OCI-LY1 (cell line): ENCODE results near the gene IWS1.

Experiments used
- H2AFZ ChIP-seq: fragments of 200-600 bp; sonication (generic), shearing (Covaris generic); 2 replicates; pipeline ENCODE4 v1.6.0; 2014; ENCODE audit warnings: antibody characterized with exemption, mild to moderate bottlenecking, low read length
- H3F3A ChIP-seq: fragments of 200-600 bp; sonication (generic), shearing (Covaris generic); 2 replicates; pipeline ENCODE4 v1.6.0; 2014; ENCODE audit warnings: mild to moderate bottlenecking, antibody characterized with exemption, low read length, moderate library complexity; ENCODE audit not compliant: insufficient read depth
- H3K27ac ChIP-seq: fragments of 200-600 bp; sonication (generic); 2 replicates; pipeline ENCODE4 v1.5.1; 2014; ENCODE audit warnings: low read length, mixed run types, mild to moderate bottlenecking, low read depth; ENCODE audit not compliant: poor library complexity, severe bottlenecking
- H3K27me3 ChIP-seq: fragments of 200-600 bp; sonication (generic); 2 replicates; pipeline ENCODE4 v1.6.0; 2014; ENCODE audit warnings: antibody characterized with exemption, mild to moderate bottlenecking, low read length, moderate library complexity; ENCODE audit not compliant: insufficient read depth
- H3K36me3 ChIP-seq: fragments of 200-600 bp; sonication (generic); 2 replicates; pipeline ENCODE4 v1.6.1; 2014; ENCODE audit warnings: mild to moderate bottlenecking, antibody characterized with exemption, low read length, moderate library complexity, mixed read lengths; ENCODE audit not compliant: insufficient read depth
- H3K4me1 ChIP-seq: fragments of 200-600 bp; sonication (generic); 2 replicates; pipeline ENCODE4 v1.5.1; 2014; ENCODE audit warnings: mild to moderate bottlenecking, low read length, moderate library complexity; ENCODE audit not compliant: insufficient read depth, severe bottlenecking
- H3K4me2 ChIP-seq: fragments of 200-600 bp; sonication (generic), shearing (Covaris generic); 2 replicates; pipeline ENCODE4 v1.6.1; 2014; ENCODE audit warnings: low read length
- H3K4me3 ChIP-seq: fragments of 200-600 bp; sonication (generic); 2 replicates; pipeline ENCODE4 v1.5.1; 2014; ENCODE audit warnings: low read length, low read depth, mild to moderate bottlenecking, mixed read lengths; ENCODE audit not compliant: poor library complexity, severe bottlenecking
- H3K79me2 ChIP-seq: fragments of 200-600 bp; shearing (Covaris generic); 2 replicates; pipeline ENCODE4 v1.6.1; 2016; ENCODE audit warnings: mixed run types, low read length, mixed read lengths; ENCODE audit not compliant: insufficient read depth
- H3K9ac ChIP-seq: fragments of 200-600 bp; sonication (generic), shearing (Covaris generic); 2 replicates; pipeline ENCODE4 v1.6.1; 2014; ENCODE audit warnings: mild to moderate bottlenecking, low read length, mixed read lengths
- H3K9me2 ChIP-seq: fragments of 200-600 bp; sonication (generic), shearing (Covaris generic); 2 replicates; pipeline ENCODE4 v1.6.1; 2014; ENCODE audit warnings: low read depth, mild to moderate bottlenecking, low read length, mixed read lengths
- H3K9me3 ChIP-seq: fragments of 200-600 bp; shearing (Covaris generic); 2 replicates; pipeline ENCODE4 v1.6.1; 2014; ENCODE audit warnings: low read length, mixed read lengths
- H4K20me1 ChIP-seq: fragments of 200-600 bp; sonication (generic), shearing (Covaris generic); 2 replicates; pipeline ENCODE4 v1.6.0; 2016; ENCODE audit warnings: mild to moderate bottlenecking, low read length; ENCODE audit not compliant: insufficient read depth
- CTCF ChIP-seq: fragments of 200-600 bp; sonication (generic), shearing (Covaris generic); IDR thresholded peaks from 2 replicates; pipeline ENCODE4 v1.5.1; 2017; ENCODE audit warnings: mild to moderate bottlenecking, antibody characterized with exemption, low read length, moderate library complexity, mixed read lengths
- EZH2 ChIP-seq: fragments of 200-600 bp; sonication (generic), shearing (Covaris generic); IDR thresholded peaks from 2 replicates; pipeline ENCODE4 v1.8.0; 2017; ENCODE audit warnings: borderline replicate concordance, mixed run types, mild to moderate bottlenecking, antibody characterized with exemption, low read length, moderate library complexity, mixed read lengths

Gene IWS1

GRCh38 chr2:127560931-127561280, 34.6 kb upstream of the IWS1 start:
- Histone ChIP-seq H3K4me3 (no peak overlapping the region), H2AFZ (no peak overlapping the region)

GRCh38 chr2:127560201-127560930, 34.1 kb upstream of the IWS1 start:
- Histone ChIP-seq H3K9ac (no peak overlapping the region), H3F3A (no peaks in the 10 kb centered on the region), H3K4me3 (no peak overlapping the region), H4K20me1 (no peaks in the 10 kb centered on the region), H3K4me1 (no peaks in the 10 kb centered on the region), H2AFZ (no peak overlapping the region), H3K36me3 (no peaks in the 10 kb centered on the region), H3K27me3 (peaks cover 11% of the 10 kb centered on the region; the same call in 1 of the 2 replicates), H3K4me2 (no peak overlapping the region), H3K9me3 (no peaks in the 10 kb centered on the region), H3K27ac (no peak overlapping the region), H3K9me2 (no peaks in the 10 kb centered on the region), H3K79me2 (no peaks in the 10 kb centered on the region)
- TF ChIP-seq CTCF = no peak
- no peak for TF ChIP-seq EZH2

More at GRCh38 chr2:127560931-127561280, 34.6 kb upstream of the IWS1 start:
- H3K9me3 ChIP-seq = no peaks in the 10 kb centered on the region
- no peaks in the 10 kb centered on the region for H3K9me2 ChIP-seq
- no peaks in the 10 kb centered on the region for H3K79me2 ChIP-seq
- peaks cover 11% of the 10 kb centered on the region; the same call in 1 of the 2 replicates for H3K27me3 ChIP-seq
- H3K9ac ChIP-seq = no peak overlapping the region
- H4K20me1 ChIP-seq = no peaks in the 10 kb centered on the region
- H3K27ac ChIP-seq = no peak overlapping the region
- H3K4me2 ChIP-seq = no peak overlapping the region
- TF ChIP-seq EZH2 (no peak), CTCF (no peak)
- H3F3A ChIP-seq = no peaks in the 10 kb centered on the region
- H3K4me1 ChIP-seq = no peaks in the 10 kb centered on the region
- no peaks in the 10 kb centered on the region for H3K36me3 ChIP-seq

GRCh38 chr2:127559454-127559853, 33.2 kb upstream of the IWS1 start:
- Histone ChIP-seq H3K4me3 (no peak overlapping the region), H3K9me3 (no peaks in the 10 kb centered on the region), H4K20me1 (no peaks in the 10 kb centered on the region), H3K4me2 (no peak overlapping the region), H3F3A (no peaks in the 10 kb centered on the region), H3K4me1 (no peaks in the 10 kb centered on the region), H3K9me2 (no peaks in the 10 kb centered on the region), H2AFZ (no peak overlapping the region), H3K79me2 (no peaks in the 10 kb centered on the region), H3K27me3 (peaks cover 11% of the 10 kb centered on the region; the same call in 1 of the 2 replicates), H3K27ac (no peak overlapping the region), H3K9ac (no peak overlapping the region), H3K36me3 (no peaks in the 10 kb centered on the region)
- TF ChIP-seq EZH2 = no peak
- no peak for TF ChIP-seq CTCF
